HG03571 (cell line): ENCODE measurements around the gene PSMA3.

Source experiments
- ATAC-seq: cut with Tn5 transposase; IDR thresholded peaks from one replicate; pipeline ENCODE4 v1.9.1; 2021; ENCODE audit not compliant: unreplicated experiment

The PSMA3 gene

GRCh38 chr14:58298477-58299400, 54.1 kb downstream of the PSMA3 start, which contains the start of gene ARID4A:
ARID4A (plus strand) TSS chr14:58298555; CDS start chr14:58299855, 1,300 bp downstream.
- ATAC-seq, result peak; percentile 0

- ATAC-seq, result no peak
Measured at GRCh38 chr14:58299401-58300330, 55.0 kb downstream of the PSMA3 start.

- no peak for ATAC-seq
Measured at GRCh38 chr14:58301416-58301815, 56.8 kb downstream of the PSMA3 start.

- no peak for ATAC-seq
Measured at GRCh38 chr14:58305730-58306129, 61.1 kb downstream of the PSMA3 start.

- no peak for ATAC-seq
Measured at GRCh38 chr14:58307597-58308316, 63.1 kb downstream of the PSMA3 start.

GRCh38 chr14:58309086-58309485, 64.4 kb downstream of the PSMA3 start:
- ATAC-seq, result no peak

- no peak for ATAC-seq
Measured at GRCh38 chr14:58313699-58314098, 69.1 kb downstream of the PSMA3 start.

- ATAC-seq, result no peak
Measured at GRCh38 chr14:58315606-58316005, 71.0 kb downstream of the PSMA3 start.
